Smooth muscle cell (in vitro differentiated cells): ENCODE measurements around the gene FKTN. TPM values are rescaled to one million over a fixed set of nuclear protein-coding genes. Genes with fewer than 3 reads are reported as not detected.

Experiments used
- DNase-seq: peaks from one replicate; lab custom pipeline; 2025; ENCODE audit not compliant: unreplicated experiment; lab: John Stamatoyannopoulos, UW
- H2AFZ ChIP-seq: fragments of 200-600 bp; sonication (generic); 2 replicates; pipeline ENCODE4 v1.6.0; 2016; ENCODE audit warnings: antibody characterized with exemption, low read depth, mild to moderate bottlenecking
- H3F3A ChIP-seq: fragments of 200-600 bp; sonication (generic); 2 replicates; pipeline ENCODE4 v1.6.0; 2017; ENCODE audit warnings: antibody characterized with exemption, low read depth
- H3K27ac ChIP-seq: fragments of 200-600 bp; sonication (generic); 2 replicates; pipeline ENCODE4 v1.5.1; 2016; ENCODE audit warnings: low read depth, mild to moderate bottlenecking
- H3K27me3 ChIP-seq: fragments of 200-600 bp; sonication (generic); 2 replicates; pipeline ENCODE4 v1.6.1; 2016; ENCODE audit warnings: low read depth, mild to moderate bottlenecking
- H3K36me3 ChIP-seq: fragments of 200-600 bp; sonication (generic); 2 replicates; pipeline ENCODE4 v1.5.1; 2016; ENCODE audit warnings: low read depth
- H3K4me1 ChIP-seq: fragments of 200-600 bp; sonication (generic); 2 replicates; pipeline ENCODE4 v1.5.1; 2016; ENCODE audit warnings: low read depth
- H3K4me2 ChIP-seq: fragments of 200-600 bp; sonication (generic); 2 replicates; pipeline ENCODE4 v1.6.0; 2016; ENCODE audit warnings: mild to moderate bottlenecking
- H3K4me3 ChIP-seq: fragments of 200-600 bp; sonication (generic); 2 replicates; pipeline ENCODE4 v1.5.1; 2016; ENCODE audit warnings: mild to moderate bottlenecking
- H3K79me2 ChIP-seq: fragments of 200-600 bp; sonication (generic); 2 replicates; pipeline ENCODE4 v1.6.0; 2016; ENCODE audit warnings: low read depth, mild to moderate bottlenecking
- H3K9ac ChIP-seq: fragments of 200-600 bp; sonication (generic); 2 replicates; pipeline ENCODE4 v1.6.0; 2016; ENCODE audit warnings: low read depth
- H3K9me3 ChIP-seq: fragments of 200-600 bp; sonication (generic); replicated peaks from 2 replicates; pipeline ENCODE4 v1.5.1; 2016; ENCODE audit warnings: low read depth
- H4K20me1 ChIP-seq: fragments of 200-600 bp; sonication (generic); 2 replicates; pipeline ENCODE4 v1.6.0; 2016; ENCODE audit warnings: low read depth
- CTCF ChIP-seq: fragments of 200-600 bp; sonication (generic); IDR thresholded peaks from 2 replicates; pipeline ENCODE4 v1.5.1; 2017; ENCODE audit warnings: borderline replicate concordance, mild to moderate bottlenecking, antibody characterized with exemption; ENCODE audit not compliant: insufficient read depth, poor library complexity, severe bottlenecking
- WGBS: methylation state at CpG from one replicate; pipeline ENCODE4 v1.1.7; 2016; ENCODE audit warnings: low lambda C conversion rate; 5-methylcytosine and 5-hydroxymethylcytosine counted together
- polyA plus RNA-seq: library from polyadenylated mRNA; unstranded; fragments of >200 nt; fragmentation: Nextera tagmentation; extraction: Ambion mirVana; gene quantifications from 2 replicates; pipeline ENCODE4 v1.2.1, GENCODE V29; 2016
- total RNA-seq: library from RNA; depleted of rRNA; stranded (reverse); fragments of >200 nt; gene quantifications from 2 replicates; pipeline ENCODE4 v1.2.3, GENCODE V29; 2014

Gene FKTN
- total and polyA plus RNA-seq, 2 experiments from 2014 or later, result 6.2 to 11.7 TPM

- Histone ChIP-seq H3K4me1 (peaks cover 4% of the 10 kb centered on the region), H3F3A (no peaks in the 10 kb centered on the region), H2AFZ (no peak within 1 kb of the TSS), H3K4me2 (no peak within 1 kb of the TSS), H3K36me3 (no peaks in the 10 kb centered on the region), H3K4me3 (no peak within 1 kb of the TSS), H3K9ac (no peak within 1 kb of the TSS), H4K20me1 (no peaks in the 10 kb centered on the region), H3K27ac (no peak within 1 kb of the TSS), H3K79me2 (no peaks in the 10 kb centered on the region), H3K27me3 (peaks cover 3% of the 10 kb centered on the region), H3K9me3 (no peaks in the 10 kb centered on the region)
- no peak for DNase-seq
- no peak for TF ChIP-seq CTCF
- WGBS, result 91% methylated on average over 12 of the region's 12 CpGs
Observed at GRCh38 chr9:105662184-105663104, 104.5 kb downstream of the FKTN start, which contains the start of gene TAL2. TAL2 (plus strand) TSS chr9:105662457; CDS start chr9:105662497, 40 bp downstream.

- H3K9ac ChIP-seq, result no peak overlapping the region
- DNase-seq, result no peak
- H2AFZ ChIP-seq, result no peak overlapping the region
- H3K27ac ChIP-seq, result no peak overlapping the region
- no peaks in the 10 kb centered on the region for H3K36me3 ChIP-seq
- no peak overlapping the region for H3K4me2 ChIP-seq
- no peaks in the 10 kb centered on the region for H3K27me3 ChIP-seq
- no peaks in the 10 kb centered on the region for H4K20me1 ChIP-seq
- no peaks in the 10 kb centered on the region for H3K79me2 ChIP-seq
- no peak overlapping the region for H3K4me3 ChIP-seq
- no peaks in the 10 kb centered on the region for H3F3A ChIP-seq
- no peaks in the 10 kb centered on the region for H3K4me1 ChIP-seq
- no peak for TF ChIP-seq CTCF
- H3K9me3 ChIP-seq, result no peaks in the 10 kb centered on the region
- WGBS, result 86% methylated on average over 5 of the region's 5 CpGs
Observed at GRCh38 chr9:105663914-105664313, 106.0 kb downstream of the FKTN start.

- no peak for DNase-seq
- Histone ChIP-seq H3K9me3 (no peaks in the 10 kb centered on the region), H3K27me3 (peaks cover 3% of the 10 kb centered on the region)
Observed at GRCh38 chr9:105667867-105668266, 109.9 kb downstream of the FKTN start.

More at GRCh38 chr9:105667867-105668266, 109.9 kb downstream of the FKTN start:
- H3K9ac ChIP-seq, result no peak overlapping the region
- H3F3A ChIP-seq, result no peaks in the 10 kb centered on the region
- 53% methylated on average over 4 of the region's 4 CpGs for WGBS
- H3K36me3 ChIP-seq, result no peaks in the 10 kb centered on the region
- no peak overlapping the region for H3K4me3 ChIP-seq
- H3K4me1 ChIP-seq, result peaks cover 7% of the 10 kb centered on the region
- H3K27ac ChIP-seq, result no peak overlapping the region
- H4K20me1 ChIP-seq, result no peaks in the 10 kb centered on the region
- no peak for TF ChIP-seq CTCF
- H3K79me2 ChIP-seq, result no peaks in the 10 kb centered on the region
- no peak overlapping the region for H2AFZ ChIP-seq
- no peak overlapping the region for H3K4me2 ChIP-seq
